Activated T-cell treated with anti-CD3 and anti-CD28 coated beads, Interleukin-2, amount 50 U/mL, for 4 hours (primary cell): ENCODE results near the gene KDM4D. TPM values are rescaled to one million over a fixed set of nuclear protein-coding genes. Genes with fewer than 3 reads are reported as not detected.
"Not testable (repeated sequence)": the region's sequence is repeated elsewhere in the genome, so short reads cannot be mapped to it uniquely, and the experiment has no call there.

Experiments used
- ATAC-seq, 2 donors: fragments of 200-7000 bp; cut with Tn5 transposase; one replicate each; pipeline ENCODE4 v1.10.0; 2021
- DNase-seq: peaks from one replicate; pipeline ENCODE4 v3.0.0-alpha.2; 2020
- H3K27me3 Mint-ChIP-seq: one replicate; pipeline ENCODE4 v1.8.0; 2021; ENCODE audit warnings: low read depth, mixed read lengths
- H3K36me3 Mint-ChIP-seq: one replicate; pipeline ENCODE4 v1.8.0; 2022; ENCODE audit warnings: mixed read lengths; ENCODE audit not compliant: insufficient read depth
- H3K4me1 Mint-ChIP-seq: one replicate; pipeline ENCODE4 v1.8.0; 2021; ENCODE audit warnings: low read depth, mixed read lengths
- H3K4me3 Mint-ChIP-seq: one replicate; pipeline ENCODE4 v1.8.0; 2021; ENCODE audit warnings: mild to moderate bottlenecking, moderate library complexity, mixed read lengths
- H3K9me3 Mint-ChIP-seq: one replicate; pipeline ENCODE4 v1.8.0; 2021; ENCODE audit warnings: mixed read lengths
- total RNA-seq, 3 donors: library from RNA; stranded (reverse); gene quantifications; one replicate each; pipeline ENCODE4 v1.2.1, GENCODE V29; 2021

The KDM4D gene
- total RNA-seq, 3 donors from 2014 or later: 0.76 to 1.1 (median 0.90) TPM

DNA sequence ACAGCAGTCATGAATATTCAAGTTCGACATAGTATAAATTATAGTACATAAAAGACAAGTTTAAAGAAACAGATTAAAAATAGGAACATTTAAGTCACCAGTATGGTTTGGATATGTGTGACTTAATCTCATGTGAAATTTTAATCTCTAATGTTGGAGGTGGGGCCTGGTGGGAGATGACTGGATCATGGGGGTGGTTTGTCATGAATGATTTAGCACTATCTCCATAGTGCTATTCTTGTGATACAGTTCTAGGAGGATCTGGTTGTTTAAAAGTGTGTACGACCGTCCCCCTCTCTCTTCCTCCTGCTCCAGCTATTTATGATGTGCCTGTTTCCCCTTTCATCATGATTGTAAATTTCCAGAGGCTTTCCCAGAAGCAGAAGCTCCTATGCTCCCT, 54.8 kb downstream of the KDM4D start:
- Mint-ChIP-seq H3K4me3 (no peak overlapping the region), H3K4me1 (no peaks in the 10 kb centered on the region), H3K36me3 (no peaks in the 10 kb centered on the region), H3K9me3 (no peaks in the 10 kb centered on the region), H3K27me3 (no peaks in the 10 kb centered on the region)
- no peak for DNase-seq
- no peak for ATAC-seq

DNA sequence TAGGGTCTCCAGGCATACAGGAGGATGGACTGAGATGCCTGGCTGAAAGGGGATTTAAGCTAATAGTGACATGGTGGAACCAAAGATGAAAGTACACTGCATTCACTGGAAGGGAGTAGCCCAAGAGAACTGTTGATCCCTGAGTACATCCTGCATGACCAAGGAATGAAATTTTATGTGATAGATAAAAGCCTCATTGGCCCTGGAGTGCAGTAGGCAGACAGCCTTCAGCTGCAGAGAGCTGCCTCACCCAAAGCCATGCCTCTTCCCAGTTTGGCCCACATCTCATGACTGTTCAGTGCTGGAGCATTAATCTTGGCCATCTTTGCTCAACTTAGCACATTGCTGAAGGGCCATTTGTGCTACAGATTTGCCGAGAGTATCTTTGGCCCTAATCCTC, 59.5 kb downstream of the KDM4D start:
- Mint-ChIP-seq H3K4me3 (no peak overlapping the region), H3K4me1 (no peaks in the 10 kb centered on the region), H3K27me3 (peaks cover 2% of the 10 kb centered on the region), H3K36me3 (no peaks in the 10 kb centered on the region), H3K9me3 (peaks cover under 1% of the 10 kb centered on the region)
- ATAC-seq (no peak), DNase-seq (no peak)

DNA sequence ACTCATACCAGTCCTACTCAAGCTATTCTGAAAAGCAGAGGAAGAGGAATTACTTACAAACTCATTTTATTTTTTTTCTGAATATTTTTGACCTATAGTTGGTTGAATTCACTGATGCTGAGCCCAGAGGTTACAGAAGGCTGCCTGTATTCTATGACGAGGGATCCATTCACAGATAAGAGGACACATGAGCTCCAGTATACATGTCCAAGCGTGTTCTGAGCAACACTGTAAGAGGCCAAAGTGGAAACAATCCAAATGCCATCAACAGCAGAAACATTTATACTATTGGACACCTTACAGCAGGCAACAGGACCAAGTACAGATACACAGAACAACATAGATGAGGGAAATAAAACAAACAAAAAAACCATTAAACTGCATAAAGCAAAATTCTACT, 61.8 kb downstream of the KDM4D start:
- Mint-ChIP-seq H3K4me3 (no peak overlapping the region), H3K27me3 (peaks cover 13% of the 10 kb centered on the region), H3K9me3 (peaks cover 3% of the 10 kb centered on the region), H3K4me1 (no peaks in the 10 kb centered on the region), H3K36me3 (no peaks in the 10 kb centered on the region)
- DNase-seq (no peak), ATAC-seq (no peak)

DNA sequence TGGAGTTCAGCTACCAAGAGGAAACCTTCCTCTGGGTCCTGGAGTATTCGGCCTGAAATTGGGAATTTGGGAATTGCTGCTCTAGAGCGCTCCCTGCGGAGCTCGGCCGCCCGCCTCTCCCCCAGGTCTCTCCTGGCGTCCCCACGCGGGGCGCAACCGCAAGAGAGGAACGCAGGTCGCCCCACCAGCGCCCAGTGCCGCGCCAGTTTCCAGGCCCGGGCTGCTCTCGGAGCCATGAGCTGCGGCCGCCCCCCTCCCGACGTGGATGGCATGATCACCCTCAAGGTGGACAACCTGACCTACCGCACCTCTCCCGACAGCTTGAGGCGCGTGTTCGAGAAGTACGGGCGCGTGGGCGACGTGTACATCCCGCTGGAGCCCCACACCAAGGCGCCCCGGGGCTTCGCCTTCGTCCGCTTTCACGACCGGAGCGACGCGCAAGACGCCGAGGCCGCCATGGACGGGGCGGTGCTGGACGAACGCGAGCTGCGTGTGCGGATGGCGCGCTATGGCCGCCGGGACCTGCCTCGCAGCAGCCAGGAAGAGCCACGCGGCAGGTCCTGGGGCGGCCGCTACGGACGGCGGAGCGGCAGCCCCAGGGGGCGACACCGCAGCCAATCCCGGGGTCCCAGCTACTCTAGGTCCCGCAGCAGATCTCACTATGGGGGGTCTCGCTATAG, 64.0 kb downstream of the KDM4D start:
- H3K9me3 Mint-ChIP-seq, H3K4me1 Mint-ChIP-seq, H3K4me3 Mint-ChIP-seq, DNase-seq, H3K36me3 Mint-ChIP-seq: not testable (repeated sequence)
- peaks cover 20% of the 10 kb centered on the region for H3K27me3 Mint-ChIP-seq
- ATAC-seq: peak; percentile 65 to 67

DNA sequence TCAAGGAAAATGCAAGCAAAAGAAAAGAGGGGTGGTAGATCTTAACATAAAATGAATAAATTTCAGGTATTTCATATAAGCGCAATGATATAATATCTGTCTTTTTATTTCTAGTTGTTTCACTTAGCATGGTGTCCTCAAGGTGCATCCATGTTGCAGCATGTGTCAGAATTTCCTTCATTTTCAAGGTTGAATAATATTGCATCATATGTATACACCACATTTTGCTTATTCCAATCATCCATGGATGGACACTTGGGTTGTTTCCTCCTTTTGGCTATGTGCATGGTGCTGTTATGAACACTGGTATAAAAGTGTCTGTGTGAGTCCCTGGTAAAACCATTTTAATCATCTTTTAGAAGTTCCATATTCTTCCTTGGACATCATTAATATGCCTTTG, 68.7 kb downstream of the KDM4D start:
- ATAC-seq (no peak), DNase-seq (no peak)
- Mint-ChIP-seq H3K36me3 (no peaks in the 10 kb centered on the region), H3K27me3 (peaks cover 34% of the 10 kb centered on the region), H3K4me3 (no peak overlapping the region), H3K4me1 (no peaks in the 10 kb centered on the region), H3K9me3 (peaks cover 3% of the 10 kb centered on the region)

DNA sequence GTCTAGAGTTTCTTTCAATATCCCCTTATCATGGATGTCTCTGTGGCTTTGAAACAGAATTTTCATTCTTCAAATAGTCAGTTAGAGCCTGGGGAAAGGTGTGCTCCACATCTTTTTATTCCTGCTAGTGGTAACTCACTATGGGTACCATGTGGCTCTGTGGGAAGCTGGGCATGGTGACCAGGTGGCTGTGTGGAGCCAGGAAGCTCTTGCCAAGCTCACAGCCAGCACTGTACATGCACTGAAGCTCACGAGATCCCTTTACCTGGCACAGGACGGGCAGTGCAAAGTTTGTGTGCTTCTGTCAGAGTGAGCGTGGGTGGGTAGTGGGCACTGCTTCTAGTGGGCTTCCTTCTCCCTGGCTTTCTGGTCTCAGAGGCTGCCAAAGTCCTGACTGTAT, 69.4 kb downstream of the KDM4D start:
- H3K9me3 Mint-ChIP-seq: peaks cover 3% of the 10 kb centered on the region
- no peaks in the 10 kb centered on the region for H3K36me3 Mint-ChIP-seq
- no peak overlapping the region for H3K4me3 Mint-ChIP-seq
- DNase-seq (no peak), ATAC-seq (no peak)
- peaks cover 33% of the 10 kb centered on the region for H3K27me3 Mint-ChIP-seq
- no peaks in the 10 kb centered on the region for H3K4me1 Mint-ChIP-seq

DNA sequence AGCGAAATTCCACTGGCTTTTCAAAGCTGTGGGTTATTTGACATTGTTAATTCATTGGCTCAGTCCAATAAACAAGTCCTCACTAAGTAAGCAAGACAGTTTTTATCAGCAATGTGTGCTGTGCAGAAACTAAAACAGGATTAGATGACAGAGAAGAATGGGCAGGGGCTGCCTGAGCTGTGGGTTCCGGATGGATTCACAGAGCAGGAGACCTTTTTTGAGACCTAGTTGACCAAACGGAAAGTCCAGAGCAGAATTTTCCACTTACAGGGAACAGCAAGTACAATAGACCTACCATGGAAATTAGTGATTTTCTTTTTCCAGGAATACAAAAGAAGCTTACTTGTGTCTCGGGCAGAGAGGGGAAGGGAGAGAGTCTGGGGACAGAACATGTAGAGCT, 70.5 kb downstream of the KDM4D start:
- Mint-ChIP-seq H3K9me3 (no peaks in the 10 kb centered on the region), H3K4me3 (no peak overlapping the region), H3K4me1 (no peaks in the 10 kb centered on the region), H3K36me3 (no peaks in the 10 kb centered on the region), H3K27me3 (peaks cover 28% of the 10 kb centered on the region)
- ATAC-seq: no peak
- DNase-seq: no peak

DNA sequence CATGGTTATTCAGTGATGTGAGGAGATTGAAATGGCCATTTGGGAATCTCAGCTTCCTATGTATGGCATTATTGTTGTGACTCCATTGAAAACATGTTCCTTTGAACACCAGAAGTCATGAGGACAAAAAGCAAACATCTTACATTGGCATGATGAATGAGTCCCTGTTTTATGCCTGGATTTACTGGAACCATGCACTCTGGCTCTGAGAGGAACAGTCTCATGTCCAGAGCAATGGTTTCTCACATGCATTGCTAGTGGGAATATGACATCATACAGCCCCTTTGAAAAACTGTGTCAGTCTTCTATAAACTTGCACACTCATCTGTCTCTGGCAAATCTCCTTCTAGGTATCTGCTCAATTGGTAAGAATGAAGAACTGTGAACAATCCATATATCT, 72.3 kb downstream of the KDM4D start:
- ATAC-seq: no peak
- no peak overlapping the region for H3K4me3 Mint-ChIP-seq
- DNase-seq: no peak

More for the DNA sequence above, 72.3 kb downstream of the KDM4D start:
- Mint-ChIP-seq H3K9me3 (no peaks in the 10 kb centered on the region), H3K36me3 (no peaks in the 10 kb centered on the region), H3K27me3 (peaks cover 34% of the 10 kb centered on the region), H3K4me1 (no peaks in the 10 kb centered on the region)

Other genes starting within 250 kb of the KDM4D start
- under 1 TPM; 0.25 to 0.73 (median 0.69) TPM for gene AMOTL1, start 205.4 kb upstream of the KDM4D start, total RNA-seq
- 100 to 1,000 TPM in 1 of 3 donors, 10 to 100 TPM in 2; 94.2 to 110 (median 95.1) TPM for gene CWC15, start 153 bp upstream of the KDM4D start, total RNA-seq
- gene KDM4E, start 51.5 kb downstream of the KDM4D start, total RNA-seq: not detected
- gene KDM4F, start 75.7 kb downstream of the KDM4D start, total RNA-seq: not detected
- 10 to 100 TPM; 51.7 to 63.4 (median 56.1) TPM for gene SRSF8, start 93.2 kb downstream of the KDM4D start, total RNA-seq
- 10 to 100 TPM; 15.1 to 30.4 (median 21.0) TPM for gene ENDOD1, start 116.1 kb downstream of the KDM4D start, total RNA-seq